ENCODE results near the gene CCL28.
A peak's percentile ranks its signal among the peaks of the same experiment; 100 is the strongest.
"Not testable (repeated sequence)": the region's sequence is repeated elsewhere in the genome, so short reads cannot be mapped to it uniquely, and the experiment has no call there.

CCL28 gene

GRCh38 chr5:43409809-43410271, 2.4 kb downstream of the CCL28 start:
- no peak for DNase-seq

- not testable (repeated sequence) for DNase-seq
These were observed 9.6 kb downstream of the CCL28 start for GRCh38 chr5:43402524-43403066.

DNA sequence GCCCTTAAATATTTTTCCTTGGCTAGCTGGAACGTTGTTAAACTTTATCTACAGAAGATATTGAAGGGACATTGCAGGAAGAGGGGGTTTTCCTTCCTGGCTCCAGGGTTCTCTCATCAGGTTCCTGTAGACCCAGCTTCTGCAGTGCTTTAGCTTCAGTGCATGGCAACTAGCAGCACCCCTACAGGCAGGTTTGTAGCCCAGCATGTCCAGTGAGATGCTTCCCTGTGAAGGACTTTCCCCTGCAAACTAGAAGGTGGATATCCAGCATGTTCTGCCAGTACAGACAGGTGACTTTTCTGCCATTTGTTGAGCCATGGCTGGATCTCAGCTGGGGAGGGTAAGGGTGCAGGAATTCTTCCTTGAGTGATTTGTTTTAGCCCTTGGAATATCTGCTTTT, 10.4 kb downstream of the CCL28 start:
- no peak for DNase-seq

- DNase-seq: no peak
These were observed 12.1 kb downstream of the CCL28 start for GRCh38 chr5:43400082-43400481.

- peak; percentile 51 for DNase-seq
These were observed 15.4 kb downstream of the CCL28 start for GRCh38 chr5:43396762-43397304.

DNA sequence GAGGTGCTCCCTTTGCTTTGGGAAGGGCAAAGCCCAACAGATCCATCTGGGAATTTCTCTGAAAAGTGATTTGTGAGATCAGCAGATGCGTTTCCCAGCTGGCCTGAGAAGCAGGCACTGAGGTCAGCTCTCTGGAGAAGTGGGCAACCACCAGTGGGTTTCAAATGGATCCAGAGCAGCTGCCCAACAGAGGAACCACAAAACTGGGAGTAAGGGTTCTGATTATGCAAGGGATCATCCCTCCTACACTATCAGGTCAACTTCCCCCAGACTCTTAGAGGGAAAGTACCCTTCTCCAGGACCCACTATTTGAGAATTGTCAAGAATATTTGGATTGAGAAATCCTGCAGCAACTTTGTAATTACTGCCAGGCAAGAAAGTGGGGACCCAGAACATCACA, 21.7 kb downstream of the CCL28 start:
- DNase-seq: no peak

DNA sequence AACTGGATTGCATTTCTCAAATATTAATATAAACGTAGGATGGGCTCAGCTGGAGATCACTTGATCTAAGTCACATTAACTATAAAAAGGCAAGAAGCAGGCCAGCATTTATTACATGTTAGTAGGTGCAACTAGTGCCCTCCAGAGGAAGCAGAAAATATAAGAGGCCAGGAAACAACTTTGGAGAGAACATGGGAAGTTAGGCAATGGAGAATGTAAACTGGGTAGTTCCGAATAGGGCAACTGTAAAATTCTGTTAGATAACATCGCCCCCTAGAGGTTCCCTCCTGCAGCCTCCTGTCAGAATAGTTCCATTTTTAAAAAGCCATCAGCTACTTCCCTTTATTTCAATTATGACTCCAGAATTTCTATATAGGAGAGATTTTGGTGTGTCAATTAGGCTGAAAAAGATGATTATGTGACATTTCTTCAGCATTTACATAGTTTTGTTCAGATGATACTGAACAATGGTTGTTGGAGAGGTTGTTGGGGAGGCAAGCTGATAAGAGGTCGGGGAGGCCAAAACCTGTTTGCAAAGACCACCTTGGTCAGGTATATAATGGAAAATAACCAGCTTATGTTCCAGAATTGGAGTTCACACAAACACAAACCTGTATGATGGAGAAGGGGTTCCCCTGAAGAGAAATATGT, 22.4 kb downstream of the CCL28 start:
- DNase-seq: peak; percentile 23

DNA sequence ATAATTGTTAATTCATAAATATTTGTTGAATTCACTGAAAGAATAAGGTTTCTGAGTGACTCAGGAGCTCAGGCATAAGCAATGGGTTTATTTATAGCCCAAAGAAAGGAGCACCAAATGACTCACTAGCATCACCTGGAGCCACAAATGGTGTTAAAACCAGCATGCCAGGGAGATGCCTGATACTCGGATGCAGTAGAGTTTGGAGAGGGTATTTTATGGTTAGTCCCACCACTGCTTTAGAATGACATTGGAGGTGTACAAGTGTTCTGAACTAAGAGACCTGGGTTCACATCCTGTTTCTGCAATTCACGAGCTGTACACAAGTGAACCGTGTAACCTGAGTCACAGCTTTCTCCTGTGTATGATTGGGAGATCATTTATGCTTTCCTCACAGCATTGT, 25.2 kb downstream of the CCL28 start:
- DNase-seq: no peak

DNA sequence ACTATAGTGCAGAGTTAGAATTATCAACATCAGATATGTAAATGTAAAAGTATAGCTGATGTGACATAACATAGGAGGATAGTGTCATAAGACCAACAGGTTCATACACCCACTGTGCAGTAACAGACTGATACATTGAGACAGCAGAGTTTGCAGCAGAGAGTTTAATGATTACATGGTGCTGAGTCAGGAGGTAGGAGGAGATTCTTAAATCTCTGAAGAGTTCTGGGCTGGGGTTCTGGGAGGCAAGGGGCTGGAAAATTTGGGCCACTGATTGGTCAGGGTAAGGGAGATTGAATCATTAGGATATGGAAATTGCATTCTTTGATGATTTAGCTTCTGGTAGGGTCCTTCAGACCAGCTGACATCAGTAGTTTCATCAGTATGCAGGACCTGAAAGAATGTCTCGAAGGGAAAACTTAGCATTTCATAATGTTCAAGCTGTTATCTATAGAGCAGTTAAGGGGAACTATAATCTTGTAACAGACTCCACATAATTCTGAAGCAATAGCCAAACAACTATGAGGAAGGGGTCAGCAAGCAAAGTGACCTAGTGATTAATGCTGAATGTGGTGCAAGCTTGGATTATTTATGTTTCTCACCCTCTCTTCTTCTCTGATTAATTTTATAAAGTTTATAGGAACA, 35.6 kb downstream of the CCL28 start:
- DNase-seq: no peak

GRCh38 chr5:43371821-43372220, 40.4 kb downstream of the CCL28 start:
- no peak for DNase-seq

DNA sequence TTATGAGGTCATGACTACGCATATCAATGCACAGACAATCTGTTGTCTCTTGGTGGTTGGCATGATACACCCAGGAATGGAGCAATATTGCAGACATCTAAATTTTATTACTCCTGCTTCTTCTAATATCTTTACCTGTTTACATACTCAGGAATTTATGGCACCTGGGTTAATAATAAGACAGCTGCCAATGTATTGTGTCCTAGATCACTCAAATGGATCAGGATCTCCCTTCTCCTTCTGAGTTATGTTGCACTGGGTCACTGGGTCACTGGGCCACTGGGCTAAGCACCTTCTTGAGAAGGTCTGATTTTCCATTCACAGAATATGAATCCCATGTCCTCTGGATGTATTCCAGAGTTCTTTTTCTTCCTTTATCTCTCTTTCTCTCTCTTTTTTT, 41.8 kb downstream of the CCL28 start:
- DNase-seq: no peak

- DNase-seq: no peak
These were observed 42.5 kb downstream of the CCL28 start for GRCh38 chr5:43369651-43370050.

- DNase-seq: no peak
These were observed 44.1 kb downstream of the CCL28 start for GRCh38 chr5:43367909-43368669.

- DNase-seq: no peak
These were observed 44.7 kb downstream of the CCL28 start for GRCh38 chr5:43367453-43367852.

- DNase-seq: not testable (repeated sequence)
These were observed 45.4 kb downstream of the CCL28 start for GRCh38 chr5:43366680-43367246.

GRCh38 chr5:43365155-43365554, 47.0 kb downstream of the CCL28 start:
- DNase-seq: not testable (repeated sequence)

DNA sequence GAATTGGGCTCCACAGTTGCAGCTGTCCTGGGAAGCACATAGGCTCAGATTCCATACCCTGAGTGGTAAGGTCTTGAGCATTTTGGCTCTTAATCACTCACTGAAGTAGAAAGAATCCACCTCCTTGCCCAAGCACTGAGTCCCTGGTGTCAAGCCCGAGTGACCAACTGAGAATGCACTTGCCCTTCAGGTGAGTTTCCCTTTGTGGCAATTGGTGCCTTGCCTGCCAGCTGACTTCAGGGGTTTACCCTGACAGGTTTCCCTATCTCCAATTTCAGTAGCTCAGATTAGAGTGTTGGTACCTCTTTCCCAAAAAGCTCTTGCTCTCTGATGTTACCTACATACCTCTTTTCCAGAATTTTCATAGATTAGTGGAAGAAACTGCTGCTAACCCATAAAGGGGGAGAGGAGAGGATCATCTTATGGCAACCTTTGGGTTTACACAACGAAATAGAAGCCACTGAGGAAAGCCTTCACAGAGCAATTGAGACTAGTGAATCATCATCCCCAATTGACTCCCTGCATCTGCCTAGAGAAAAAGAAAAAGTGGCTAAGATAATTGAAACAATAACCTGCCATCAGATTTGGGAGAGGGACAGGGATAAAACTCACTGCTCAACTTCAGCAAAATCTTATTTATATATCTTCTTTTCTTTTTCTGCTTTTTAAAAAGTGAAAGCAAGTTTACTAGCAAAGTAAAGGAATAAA, 48.6 kb downstream of the CCL28 start:
- DNase-seq: no peak

GRCh38 chr5:43362725-43363435, 49.3 kb downstream of the CCL28 start:
- DNase-seq: no peak

DNA sequence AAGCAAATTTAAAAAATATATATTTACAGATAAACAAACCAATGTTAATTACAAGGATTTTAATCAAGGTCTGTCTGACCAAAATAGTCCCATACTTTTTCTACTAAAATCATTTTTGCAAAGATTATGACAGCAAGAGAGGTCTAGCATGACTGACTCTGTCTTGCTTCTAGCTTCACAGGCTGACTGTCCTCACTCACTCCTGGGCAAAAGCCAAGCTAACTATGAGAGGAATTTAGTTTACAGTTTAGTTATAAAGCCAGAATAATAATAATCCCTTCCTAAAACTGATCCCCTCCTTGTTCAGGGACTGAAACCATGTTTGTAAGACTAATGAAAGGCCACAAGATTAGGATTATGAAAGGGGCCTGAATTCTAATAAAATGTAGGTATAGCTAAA, 53.5 kb downstream of the CCL28 start:
- DNase-seq: no peak

GRCh38 chr5:43358301-43358700, 53.9 kb downstream of the CCL28 start:
- no peak for DNase-seq

DNA sequence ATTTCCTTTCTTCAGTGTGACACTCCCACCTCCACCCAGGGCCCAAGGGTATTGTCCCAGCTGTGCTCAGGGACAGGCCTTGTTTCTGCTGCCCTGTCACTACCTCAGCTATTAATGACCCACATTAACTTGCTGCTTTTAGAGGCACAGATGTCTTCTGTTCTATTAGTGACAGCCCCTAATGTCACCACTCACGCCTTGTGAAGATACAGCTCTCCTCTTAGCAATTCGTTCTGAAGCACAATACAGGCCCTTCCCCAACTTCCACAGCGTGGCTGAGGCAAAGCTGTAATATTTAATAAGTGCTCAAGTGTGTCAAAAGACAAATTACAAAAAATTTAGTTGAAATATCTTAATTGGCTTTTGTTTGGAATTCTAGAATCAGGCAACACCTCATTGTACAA, 54.3 kb downstream of the CCL28 start:
- no peak for DNase-seq

DNA sequence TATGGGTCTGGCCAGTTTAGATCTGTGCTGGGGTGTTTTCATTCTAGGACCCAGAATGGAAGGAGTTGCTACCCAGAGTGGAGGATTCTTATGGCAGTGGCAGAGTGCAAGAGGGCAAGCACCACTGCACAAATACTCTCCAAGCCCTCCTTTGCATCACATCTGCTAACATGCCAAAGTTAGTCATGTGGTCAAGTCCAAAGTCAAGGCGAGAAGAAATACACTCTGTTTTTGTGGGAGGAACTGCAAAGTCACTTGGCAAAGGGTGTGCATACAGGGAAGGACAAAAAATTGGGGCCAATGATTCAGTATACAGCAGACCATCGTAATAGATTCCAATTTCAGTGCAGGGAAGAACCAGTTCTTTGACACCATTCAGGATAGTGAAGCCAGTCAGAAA, 55.1 kb downstream of the CCL28 start:
- no peak for DNase-seq

Data from stimulated activated CD4-positive, alpha-beta T cell treated with anti-CD3 and anti-CD28 coated beads, Interleukin-12 subunit alpha, Interleukin-12 subunit beta, amount 100 ng/mL, for 4 hours (primary cell).